Caco-2 (cell line): ENCODE results near the gene ANTXR2. TPM values are rescaled to one million over a fixed set of nuclear protein-coding genes. Genes with fewer than 3 reads are reported as not detected.

ENCODE experiments used
- BruUV-seq: library from RNA; stranded (reverse); fragments of 400-500 nt; replicated peaks from 2 replicates; lab custom pipeline; 2021; lab: Mats Ljungman, UMichigan
- CTCF ChIA-PET: fragments of 300-600 bp; sonication (Branson Sonifier 250); formaldehyde crosslinking; loops from one replicate; lab custom pipeline; 2022; ENCODE audit warnings: antibody characterized with exemption; lab: Charles Lee
- POLR2A ChIA-PET: fragments of 300-600 bp; sonication (Branson Sonifier 250); formaldehyde crosslinking; loops from one replicate; lab custom pipeline; 2022; ENCODE audit warnings: antibody characterized with exemption; lab: Charles Lee
- DNase-seq, 2 experiments: peaks; one replicate each; pipeline versions ENCODE4 v3.0.0 to v3.0.0-alpha.2; 2020 to 2022
- H3K27me3 ChIP-seq: replicated peaks from 2 replicates; pipeline ENCODE4 v1.6.0; 2011; ENCODE audit warnings: low read length; ENCODE audit not compliant: control insufficient read depth, insufficient read depth
- H3K36me3 ChIP-seq: 2 replicates; pipeline ENCODE4 v1.5.1; 2011; ENCODE audit warnings: low read length; ENCODE audit not compliant: control insufficient read depth, insufficient read depth
- H3K4me1 ChIP-seq: fragments of 250-450 bp; sonication (Bioruptor Pico); 2 replicates; pipeline ENCODE4 v1.5.1; 2020; ENCODE audit warnings: mild to moderate bottlenecking
- H3K4me3 ChIP-seq: 2 replicates; pipeline ENCODE4 v1.5.1; 2011; ENCODE audit warnings: low read depth, mild to moderate bottlenecking, control low read depth, low read length
- H3K9me3 ChIP-seq: fragments of 250-450 bp; sonication (Bioruptor Pico); 2 replicates; pipeline ENCODE4 v1.5.1; 2020; ENCODE audit warnings: mild to moderate bottlenecking, moderate library complexity
- H3K27ac Mint-ChIP-seq: one replicate; pipeline ENCODE4 v1.8.0; 2022; ENCODE audit warnings: mixed read lengths; ENCODE audit not compliant: unreplicated experiment
- H3K27me3 Mint-ChIP-seq: one replicate; pipeline ENCODE4 v1.8.0; 2022; ENCODE audit warnings: mixed read lengths; ENCODE audit not compliant: insufficient read depth, unreplicated experiment
- H3K36me3 Mint-ChIP-seq: one replicate; pipeline ENCODE4 v1.8.0; 2022; ENCODE audit warnings: mild to moderate bottlenecking, mixed read lengths; ENCODE audit not compliant: insufficient read depth, unreplicated experiment
- H3K4me1 Mint-ChIP-seq: one replicate; pipeline ENCODE4 v1.8.0; 2022; ENCODE audit warnings: low read depth, mixed read lengths; ENCODE audit not compliant: unreplicated experiment
- H3K4me3 Mint-ChIP-seq: one replicate; pipeline ENCODE4 v1.8.0; 2022; ENCODE audit warnings: mild to moderate bottlenecking, moderate library complexity, mixed read lengths; ENCODE audit not compliant: unreplicated experiment
- H3K9me3 Mint-ChIP-seq: one replicate; pipeline ENCODE4 v1.8.0; 2022; ENCODE audit warnings: mixed read lengths; ENCODE audit not compliant: unreplicated experiment
- intact Hi-C: fragments of 100-400 bp; cut with micrococcal nuclease; formaldehyde crosslinking; loops from one replicate; pipeline ENCODE4 v1.10.0; 2022; ENCODE audit not compliant: unreplicated experiment
- total RNA-seq: library from RNA; stranded (reverse); gene quantifications from 2 replicates; pipeline ENCODE4 v1.2.3, GENCODE V29; 2022
- TF ChIP-seq, protein P1 (sequence below), 2 experiments: fragments of 200-600 bp in 1 of 2; IDR thresholded peaks; 1 replicate in 1 of 2; 2 replicates in 1 of 2; pipeline versions ENCODE4 v1.5.1 to v1.8.0; 2011 to 2022; ENCODE audit warnings: antibody characterized with exemption in 1 of 2, control low read depth in 1 of 2, inconsistent platforms in 1 of 2, low read depth in 1 of 2, low read length in 1 of 2, mild to moderate bottlenecking in 1 of 2, moderate library complexity in 1 of 2; ENCODE audit not compliant: insufficient read depth in 1 of 2, severe bottlenecking in 1 of 2, unreplicated experiment in 1 of 2

ANTXR2 gene
- total RNA-seq, 1 experiment from 2014 or later: 1.4 TPM

DNA sequence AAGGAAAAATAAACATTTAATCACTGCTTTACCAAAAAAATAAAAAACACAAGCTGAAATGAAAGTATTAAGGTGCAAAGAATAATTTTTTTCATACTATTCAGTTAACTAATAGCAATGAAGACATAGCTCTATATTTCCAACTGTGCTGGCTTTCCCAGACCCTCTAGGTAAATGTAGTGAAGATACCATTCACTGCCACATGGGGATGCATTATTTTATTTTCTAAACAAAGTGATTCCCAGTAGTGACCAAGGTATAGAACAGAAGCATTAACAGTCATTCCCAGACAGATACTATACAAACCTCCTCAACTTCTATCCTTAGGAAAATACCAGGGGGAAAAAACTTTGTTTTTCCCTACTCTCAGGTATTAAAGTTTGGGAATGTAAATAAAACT, 39.4 kb downstream of the ANTXR2 start:
- H3K9me3 ChIP-seq: no peaks in the 10 kb centered on the region
- H3K4me1 Mint-ChIP-seq: no peaks in the 10 kb centered on the region
- no peak for DNase-seq
- H3K27ac Mint-ChIP-seq: no peak overlapping the region
- TF ChIP-seq, protein P1, sequence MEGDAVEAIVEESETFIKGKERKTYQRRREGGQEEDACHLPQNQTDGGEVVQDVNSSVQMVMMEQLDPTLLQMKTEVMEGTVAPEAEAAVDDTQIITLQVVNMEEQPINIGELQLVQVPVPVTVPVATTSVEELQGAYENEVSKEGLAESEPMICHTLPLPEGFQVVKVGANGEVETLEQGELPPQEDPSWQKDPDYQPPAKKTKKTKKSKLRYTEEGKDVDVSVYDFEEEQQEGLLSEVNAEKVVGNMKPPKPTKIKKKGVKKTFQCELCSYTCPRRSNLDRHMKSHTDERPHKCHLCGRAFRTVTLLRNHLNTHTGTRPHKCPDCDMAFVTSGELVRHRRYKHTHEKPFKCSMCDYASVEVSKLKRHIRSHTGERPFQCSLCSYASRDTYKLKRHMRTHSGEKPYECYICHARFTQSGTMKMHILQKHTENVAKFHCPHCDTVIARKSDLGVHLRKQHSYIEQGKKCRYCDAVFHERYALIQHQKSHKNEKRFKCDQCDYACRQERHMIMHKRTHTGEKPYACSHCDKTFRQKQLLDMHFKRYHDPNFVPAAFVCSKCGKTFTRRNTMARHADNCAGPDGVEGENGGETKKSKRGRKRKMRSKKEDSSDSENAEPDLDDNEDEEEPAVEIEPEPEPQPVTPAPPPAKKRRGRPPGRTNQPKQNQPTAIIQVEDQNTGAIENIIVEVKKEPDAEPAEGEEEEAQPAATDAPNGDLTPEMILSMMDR (IDR thresholded peaks at IDR 0.05; ENCODE audit: insufficient read depth in 1 of 2, low read depth in 1 of 2, low read length in 1 of 2, severe bottlenecking in 1 of 2, unreplicated experiment in 1 of 2): no peak
- no peaks in the 10 kb centered on the region for H3K4me1 ChIP-seq
- no TSS peak for BruUV-seq
- H3K27me3 Mint-ChIP-seq: no peaks in the 10 kb centered on the region
- no peaks in the 10 kb centered on the region for H3K36me3 ChIP-seq
- ChIA-PET POLR2A (no interaction called here), CTCF (no interaction called here)
- no peaks in the 10 kb centered on the region for H3K27me3 ChIP-seq
- no peaks in the 10 kb centered on the region for H3K9me3 Mint-ChIP-seq
- no peaks in the 10 kb centered on the region for H3K36me3 Mint-ChIP-seq
- no peak overlapping the region for H3K4me3 ChIP-seq
- intact Hi-C loops: loop anchor here (10.0 kb wide), 1 partner anchor 181 kb away; no protein-coding TSS in a partner anchor
- H3K4me3 Mint-ChIP-seq: no peak overlapping the region

DNA sequence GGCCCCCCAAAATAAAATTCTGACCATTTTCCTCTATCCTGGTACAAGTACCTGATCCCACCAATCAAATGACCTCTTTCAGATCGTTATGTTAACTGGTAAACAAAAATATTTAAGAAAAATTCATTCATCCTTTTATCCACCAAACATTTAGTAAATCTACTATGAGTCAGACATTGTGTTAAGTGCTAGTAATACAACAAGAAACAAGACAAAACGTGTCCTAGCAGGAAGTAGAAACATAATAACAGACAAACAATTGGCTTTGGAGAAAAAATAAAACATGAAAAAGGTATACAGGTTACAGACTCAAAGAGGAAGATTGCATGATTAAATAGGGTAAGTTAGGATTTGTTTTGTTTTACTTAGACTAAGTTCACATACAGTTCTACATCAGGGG, 43.7 kb downstream of the ANTXR2 start:
- no peaks in the 10 kb centered on the region for H3K9me3 ChIP-seq
- TF ChIP-seq, protein P1 (IDR thresholded peaks at IDR 0.05; ENCODE audit: insufficient read depth in 1 of 2, low read depth in 1 of 2, low read length in 1 of 2, severe bottlenecking in 1 of 2, unreplicated experiment in 1 of 2): no peak
- Mint-ChIP-seq H3K27ac (no peak overlapping the region), H3K36me3 (no peaks in the 10 kb centered on the region), H3K27me3 (no peaks in the 10 kb centered on the region), H3K4me3 (no peak overlapping the region), H3K9me3 (no peaks in the 10 kb centered on the region), H3K4me1 (no peaks in the 10 kb centered on the region)
- H3K4me3 ChIP-seq: no peak overlapping the region
- no peak for DNase-seq
- H3K27me3 ChIP-seq: no peaks in the 10 kb centered on the region
- intact Hi-C loops: no loop called here
- no TSS peak for BruUV-seq
- no peaks in the 10 kb centered on the region for H3K4me1 ChIP-seq
- H3K36me3 ChIP-seq: no peaks in the 10 kb centered on the region
- ChIA-PET CTCF (no interaction called here), POLR2A (no interaction called here)

DNA sequence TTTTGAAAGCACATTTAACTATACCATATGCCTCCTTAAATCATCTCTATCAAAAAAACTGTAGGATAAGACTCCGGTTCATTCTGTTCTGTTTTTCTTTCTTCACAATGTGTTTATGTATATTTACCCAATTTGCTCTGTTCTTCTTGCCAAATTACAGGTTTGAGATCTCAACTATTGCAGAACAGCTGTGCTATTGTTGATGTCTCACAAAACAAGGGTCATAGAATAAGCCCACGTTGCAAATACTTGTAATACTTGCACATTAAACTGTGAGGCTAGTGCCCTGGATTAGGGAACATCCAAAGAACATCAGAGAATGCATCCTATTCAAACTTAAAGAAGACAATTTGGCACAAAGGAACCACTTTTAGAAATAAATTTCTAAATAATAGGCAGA, 45.4 kb downstream of the ANTXR2 start:
- H3K27ac Mint-ChIP-seq: no peak overlapping the region
- no peaks in the 10 kb centered on the region for H3K4me1 Mint-ChIP-seq
- intact Hi-C loops: no loop called here
- H3K4me1 ChIP-seq: no peaks in the 10 kb centered on the region
- BruUV-seq: no TSS peak
- CTCF ChIA-PET: no interaction called here
- no peak overlapping the region for H3K4me3 Mint-ChIP-seq
- H3K27me3 Mint-ChIP-seq: peaks cover 6% of the 10 kb centered on the region
- H3K9me3 Mint-ChIP-seq: no peaks in the 10 kb centered on the region
- no peaks in the 10 kb centered on the region for H3K36me3 Mint-ChIP-seq
- no peak overlapping the region for H3K4me3 ChIP-seq
- H3K9me3 ChIP-seq: no peaks in the 10 kb centered on the region
- no peak for DNase-seq
- TF ChIP-seq, protein P1 (IDR thresholded peaks at IDR 0.05; ENCODE audit: insufficient read depth in 1 of 2, low read depth in 1 of 2, low read length in 1 of 2, severe bottlenecking in 1 of 2, unreplicated experiment in 1 of 2): no peak
- H3K36me3 ChIP-seq: no peaks in the 10 kb centered on the region
- POLR2A ChIA-PET: no interaction called here
- H3K27me3 ChIP-seq: no peaks in the 10 kb centered on the region
